HL-60 (cell line): ENCODE measurements around the gene NT5C2.
"Not testable (repeated sequence)": the region's sequence is repeated elsewhere in the genome, so short reads cannot be mapped to it uniquely, and the experiment has no call there.

ENCODE experiments used
- DNase-seq, 2 experiments: peaks; one replicate each; pipeline ENCODE4 v3.0.0-alpha.2; 2010 to 2020; ENCODE audit warnings: low read depth in 1 of 2, low spot score in 1 of 2
- H3K27ac ChIP-seq: fragments of 250-450 bp; sonication (Bioruptor Pico); replicated peaks from 2 replicates; pipeline ENCODE4 v1.5.1; 2020; ENCODE audit warnings: mild to moderate bottlenecking, moderate library complexity
- H3K27me3 ChIP-seq: fragments of 250-450 bp; sonication (Bioruptor Pico); 2 replicates; pipeline ENCODE4 v1.5.1; 2021; ENCODE audit warnings: mild to moderate bottlenecking, moderate library complexity; ENCODE audit not compliant: insufficient read depth, poor library complexity, severe bottlenecking
- H3K4me3 ChIP-seq: replicated peaks from 2 replicates; pipeline ENCODE4 v1.5.1; 2011; ENCODE audit warnings: mild to moderate bottlenecking, control low read depth, low read length; ENCODE audit not compliant: insufficient read depth
- GABPA ChIP-seq: IDR thresholded peaks from 2 replicates; pipeline ENCODE4 v1.6.1; 2012; ENCODE audit warnings: low read depth
- POLR2AphosphoS5 ChIP-seq: IDR thresholded peaks from 2 replicates; pipeline ENCODE4 v1.6.1; 2012; ENCODE audit warnings: low read depth
- SPI1 ChIP-seq: IDR thresholded peaks from 2 replicates; pipeline ENCODE4 v1.6.1; 2012; ENCODE audit warnings: low read depth, mild to moderate bottlenecking, borderline replicate concordance
- TF ChIP-seq, protein P1 (sequence below): IDR thresholded peaks from 2 replicates; pipeline ENCODE4 v1.6.1; 2012; ENCODE audit warnings: low read depth; ENCODE audit not compliant: insufficient replicate concordance
- TF ChIP-seq, protein P2 (sequence below): IDR thresholded peaks from one replicate; pipeline ENCODE4 v1.5.1; 2011; ENCODE audit warnings: low read length, control low read depth, inconsistent platforms; ENCODE audit not compliant: insufficient read depth

The NT5C2 gene

DNA sequence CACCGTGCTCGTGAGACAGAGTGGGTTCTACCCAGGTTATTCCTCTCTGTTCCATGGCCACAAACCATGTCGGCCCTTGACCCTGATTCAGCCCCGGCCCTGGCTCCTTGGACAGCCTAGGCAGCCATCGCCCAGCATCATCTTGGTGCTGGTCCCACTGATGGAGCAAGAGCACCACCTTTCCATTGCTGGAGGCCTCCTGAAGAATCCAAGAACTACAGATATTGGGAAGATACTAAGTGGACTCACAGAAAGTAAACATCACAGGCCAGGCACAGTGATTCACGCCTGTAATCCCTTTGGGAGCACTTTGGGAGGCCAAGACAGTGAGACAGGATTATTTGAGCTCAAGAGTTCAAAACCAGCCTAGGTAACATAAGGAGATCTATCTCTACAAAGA is 125.1 kb downstream of the NT5C2 start:
- Histone ChIP-seq H3K4me3 (no peak overlapping the region), H3K27ac (no peak overlapping the region), H3K27me3 (no peaks in the 10 kb centered on the region)
- DNase-seq = no peak
- no peak for TF ChIP-seq SPI1
- TF ChIP-seq, protein P1, sequence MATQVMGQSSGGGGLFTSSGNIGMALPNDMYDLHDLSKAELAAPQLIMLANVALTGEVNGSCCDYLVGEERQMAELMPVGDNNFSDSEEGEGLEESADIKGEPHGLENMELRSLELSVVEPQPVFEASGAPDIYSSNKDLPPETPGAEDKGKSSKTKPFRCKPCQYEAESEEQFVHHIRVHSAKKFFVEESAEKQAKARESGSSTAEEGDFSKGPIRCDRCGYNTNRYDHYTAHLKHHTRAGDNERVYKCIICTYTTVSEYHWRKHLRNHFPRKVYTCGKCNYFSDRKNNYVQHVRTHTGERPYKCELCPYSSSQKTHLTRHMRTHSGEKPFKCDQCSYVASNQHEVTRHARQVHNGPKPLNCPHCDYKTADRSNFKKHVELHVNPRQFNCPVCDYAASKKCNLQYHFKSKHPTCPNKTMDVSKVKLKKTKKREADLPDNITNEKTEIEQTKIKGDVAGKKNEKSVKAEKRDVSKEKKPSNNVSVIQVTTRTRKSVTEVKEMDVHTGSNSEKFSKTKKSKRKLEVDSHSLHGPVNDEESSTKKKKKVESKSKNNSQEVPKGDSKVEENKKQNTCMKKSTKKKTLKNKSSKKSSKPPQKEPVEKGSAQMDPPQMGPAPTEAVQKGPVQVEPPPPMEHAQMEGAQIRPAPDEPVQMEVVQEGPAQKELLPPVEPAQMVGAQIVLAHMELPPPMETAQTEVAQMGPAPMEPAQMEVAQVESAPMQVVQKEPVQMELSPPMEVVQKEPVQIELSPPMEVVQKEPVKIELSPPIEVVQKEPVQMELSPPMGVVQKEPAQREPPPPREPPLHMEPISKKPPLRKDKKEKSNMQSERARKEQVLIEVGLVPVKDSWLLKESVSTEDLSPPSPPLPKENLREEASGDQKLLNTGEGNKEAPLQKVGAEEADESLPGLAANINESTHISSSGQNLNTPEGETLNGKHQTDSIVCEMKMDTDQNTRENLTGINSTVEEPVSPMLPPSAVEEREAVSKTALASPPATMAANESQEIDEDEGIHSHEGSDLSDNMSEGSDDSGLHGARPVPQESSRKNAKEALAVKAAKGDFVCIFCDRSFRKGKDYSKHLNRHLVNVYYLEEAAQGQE = no peak
- TF ChIP-seq POLR2AphosphoS5 = no peak
- TF ChIP-seq, protein P2, sequence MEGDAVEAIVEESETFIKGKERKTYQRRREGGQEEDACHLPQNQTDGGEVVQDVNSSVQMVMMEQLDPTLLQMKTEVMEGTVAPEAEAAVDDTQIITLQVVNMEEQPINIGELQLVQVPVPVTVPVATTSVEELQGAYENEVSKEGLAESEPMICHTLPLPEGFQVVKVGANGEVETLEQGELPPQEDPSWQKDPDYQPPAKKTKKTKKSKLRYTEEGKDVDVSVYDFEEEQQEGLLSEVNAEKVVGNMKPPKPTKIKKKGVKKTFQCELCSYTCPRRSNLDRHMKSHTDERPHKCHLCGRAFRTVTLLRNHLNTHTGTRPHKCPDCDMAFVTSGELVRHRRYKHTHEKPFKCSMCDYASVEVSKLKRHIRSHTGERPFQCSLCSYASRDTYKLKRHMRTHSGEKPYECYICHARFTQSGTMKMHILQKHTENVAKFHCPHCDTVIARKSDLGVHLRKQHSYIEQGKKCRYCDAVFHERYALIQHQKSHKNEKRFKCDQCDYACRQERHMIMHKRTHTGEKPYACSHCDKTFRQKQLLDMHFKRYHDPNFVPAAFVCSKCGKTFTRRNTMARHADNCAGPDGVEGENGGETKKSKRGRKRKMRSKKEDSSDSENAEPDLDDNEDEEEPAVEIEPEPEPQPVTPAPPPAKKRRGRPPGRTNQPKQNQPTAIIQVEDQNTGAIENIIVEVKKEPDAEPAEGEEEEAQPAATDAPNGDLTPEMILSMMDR = no peak
- TF ChIP-seq GABPA = no peak

DNA sequence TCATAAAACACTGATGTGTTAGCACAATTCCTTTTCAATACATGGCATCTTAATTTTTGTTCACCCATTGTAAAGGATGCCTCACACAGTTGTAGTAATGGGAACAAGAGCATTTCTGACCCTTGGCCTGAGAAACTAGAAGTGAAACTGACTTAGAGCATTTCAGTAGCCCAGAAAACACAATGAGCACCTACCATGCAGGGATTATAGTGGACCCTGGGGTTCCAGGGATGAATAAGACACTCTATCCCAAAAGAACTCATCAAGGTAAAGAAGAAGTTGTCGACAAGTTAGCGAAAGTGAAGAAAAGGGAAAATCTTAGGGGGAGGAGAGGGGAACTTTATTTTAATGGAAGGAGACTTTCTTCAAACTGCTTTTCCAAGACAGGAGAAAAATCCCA is 125.6 kb downstream of the NT5C2 start:
- TF ChIP-seq GABPA (no peak), SPI1 (no peak)
- TF ChIP-seq, protein P1 = no peak
- Histone ChIP-seq H3K27ac (no peak overlapping the region), H3K4me3 (no peak overlapping the region), H3K27me3 (no peaks in the 10 kb centered on the region)
- DNase-seq = no peak

DNA sequence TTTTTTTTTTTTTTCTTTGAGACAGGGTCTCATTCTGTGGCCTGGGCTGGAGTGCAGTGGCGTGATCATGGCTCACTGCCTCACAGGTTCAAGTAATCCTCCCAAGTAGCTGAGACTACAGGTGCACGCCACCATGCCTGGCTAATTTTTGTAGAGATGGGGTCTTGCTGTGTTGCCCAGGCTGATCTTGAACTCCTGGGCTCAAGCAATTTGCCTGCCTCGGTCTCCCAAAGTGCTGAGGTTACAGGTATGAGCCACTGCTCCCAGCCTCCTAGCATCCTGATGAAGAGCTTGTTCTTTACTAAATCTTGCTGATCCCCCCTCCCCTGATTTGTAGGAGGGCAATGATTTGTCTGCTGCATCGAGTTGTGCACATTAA is 126.0 kb downstream of the NT5C2 start:
- DNase-seq, H3K27me3 ChIP-seq, H3K4me3 ChIP-seq, H3K27ac ChIP-seq: not testable (repeated sequence)

DNA sequence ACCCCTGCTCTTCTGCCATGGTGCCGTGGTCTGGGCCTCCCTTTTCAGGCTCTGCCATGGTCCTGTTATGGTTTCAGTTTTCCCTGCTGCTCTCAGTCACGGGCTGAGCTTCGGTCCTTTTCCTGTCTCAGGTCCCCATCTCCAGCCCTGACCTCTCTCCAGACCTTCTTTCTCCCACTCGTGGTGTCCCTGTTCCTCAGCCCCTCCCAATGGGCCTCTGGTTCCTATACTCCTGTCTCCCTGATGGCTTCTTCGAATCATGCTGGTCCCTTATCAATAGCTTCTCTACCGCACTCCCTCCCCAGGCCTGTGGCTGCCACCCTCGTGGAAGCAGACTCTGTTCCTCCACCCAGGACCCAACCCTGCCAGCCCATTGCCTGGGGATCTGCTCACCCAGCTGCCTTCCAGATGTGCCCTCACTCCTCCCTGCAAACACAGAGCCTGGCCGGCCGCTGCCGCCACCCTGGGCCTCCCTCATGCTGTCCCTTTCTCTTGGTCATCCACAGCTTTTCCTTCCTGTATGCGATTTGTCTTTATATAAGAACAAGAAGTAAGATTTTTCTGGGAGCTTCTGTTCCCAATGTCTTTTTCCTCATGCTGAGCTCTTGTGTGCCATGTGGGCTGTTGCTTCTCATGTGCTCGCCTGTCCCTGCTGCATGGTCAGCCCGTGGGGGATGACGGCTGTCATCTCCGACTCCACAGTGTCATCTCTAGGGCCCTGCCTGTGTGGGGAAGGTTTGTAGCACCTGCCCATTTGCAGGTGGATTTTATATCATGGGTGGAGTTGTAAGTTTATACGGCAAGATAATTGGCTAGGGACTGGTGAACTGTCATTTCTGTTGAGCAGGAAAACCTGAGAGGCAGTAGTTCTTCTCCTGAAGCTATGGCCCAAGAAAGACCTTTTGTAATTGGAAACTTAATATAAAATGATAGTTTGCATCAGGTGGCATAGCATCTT is 126.7 kb downstream of the NT5C2 start:
- TF ChIP-seq GABPA (no peak), POLR2AphosphoS5 (no peak), SPI1 (no peak)
- TF ChIP-seq, protein P1 = no peak
- TF ChIP-seq, protein P2 = no peak
- DNase-seq = no peak
- Histone ChIP-seq H3K27ac (no peak overlapping the region), H3K27me3 (no peaks in the 10 kb centered on the region), H3K4me3 (no peak overlapping the region)
